Testis (tissue), 3 donors: ENCODE data around the gene RRP12. TPM values are rescaled to one million over a fixed set of nuclear protein-coding genes. Genes with fewer than 3 reads are reported as not detected.
A peak's percentile ranks its signal among the peaks of the same experiment; 100 is the strongest.

Experiments used
- DNase-seq: peaks from one replicate; pipeline ENCODE4 v3.0.0-alpha.2; 2019
- H3K27ac ChIP-seq, 2 donors: fragments of 200-600 bp; sonication (generic); one replicate each; pipeline ENCODE4 v1.5.1; 2019
- H3K27me3 ChIP-seq: fragments of 200-600 bp; sonication (generic); one replicate; pipeline ENCODE4 v1.5.1; 2019
- H3K36me3 ChIP-seq: fragments of 200-600 bp; sonication (generic); one replicate; pipeline ENCODE4 v1.5.1; 2017; ENCODE audit warnings: low read depth; ENCODE audit errors: missing control alignments
- H3K4me1 ChIP-seq: fragments of 200-600 bp; sonication (generic); one replicate; pipeline ENCODE4 v1.5.1; 2019
- H3K4me3 ChIP-seq, 2 donors: fragments of 200-600 bp; sonication (generic); one replicate each; pipeline ENCODE4 v1.5.1; 2017 to 2019
- H3K9me3 ChIP-seq: fragments of 200-600 bp; sonication (generic); one replicate; pipeline ENCODE4 v1.5.1; 2017
- CTCF ChIP-seq, 3 experiments: fragments of 450-650 bp in 2 of 3; fragments of 200-600 bp in 1 of 3; sonication (generic) in 1 of 3; IDR thresholded peaks; one replicate each; pipeline ENCODE4 v1.5.1; 2016 to 2019; ENCODE audit warnings: antibody characterized with exemption in 3 of 3, mild to moderate bottlenecking in 2 of 3, moderate library complexity in 1 of 3
- POLR2A ChIP-seq: fragments of 450-650 bp; IDR thresholded peaks from one replicate; pipeline ENCODE4 v1.6.1; 2017; ENCODE audit warnings: antibody characterized with exemption, mild to moderate bottlenecking, moderate library complexity
- WGBS, 2 donors: methylation state at CpG; one replicate each; pipeline ENCODE4 v1.1.5; 2018; 5-methylcytosine and 5-hydroxymethylcytosine counted together
- intact Hi-C: fragments of 100-400 bp; cut with DNase I; formaldehyde crosslinking; loops from one replicate; pipeline ENCODE4 v1.15.1; 2023; ENCODE audit warnings: low total_unique reads
- polyA plus RNA-seq: library from polyadenylated mRNA; stranded (reverse); fragments of 350-450 nt; fragmentation: Illumina TruSeq; extraction: RNeasy Lipid Tissue Mini Kit (QIAGEN cat#74804); gene quantifications from one replicate; pipeline ENCODE4 v1.2.3, GENCODE V29; 2014; ENCODE audit warnings: low read depth, low replicate concordance; ENCODE audit not compliant: insufficient read depth
- total RNA-seq, 2 donors: library from RNA; depleted of rRNA; stranded (reverse); fragments of >200 nt; gene quantifications; one replicate each; pipeline ENCODE4 v1.2.3, GENCODE V29; 2016

The RRP12 gene
- total and polyA plus RNA-seq, 3 donors from 2014 or later = 38.1 to 54.6 (median 53.5) TPM

GRCh38 chr10:97356318-97356914, 44.7 kb downstream of the RRP12 start:
- 74 to 82% methylated on average over 5 to 6 of the region's 6 CpGs for WGBS, 2 donors
- no peak for DNase-seq
- Histone ChIP-seq H3K27ac (no peak overlapping the region), H3K4me1 (no peaks in the 10 kb centered on the region), H3K4me3 (no peak overlapping the region), H3K9me3 (no peaks in the 10 kb centered on the region), H3K27me3 (no peaks in the 10 kb centered on the region), H3K36me3 (no peaks in the 10 kb centered on the region)
- TF ChIP-seq CTCF (IDR thresholded peaks at IDR 0.05) = no peak
- no peak for TF ChIP-seq POLR2A
- intact Hi-C loops = loop anchor here (10.0 kb wide), 1 partner anchor 82 kb away; no protein-coding TSS in a partner anchor

DNA sequence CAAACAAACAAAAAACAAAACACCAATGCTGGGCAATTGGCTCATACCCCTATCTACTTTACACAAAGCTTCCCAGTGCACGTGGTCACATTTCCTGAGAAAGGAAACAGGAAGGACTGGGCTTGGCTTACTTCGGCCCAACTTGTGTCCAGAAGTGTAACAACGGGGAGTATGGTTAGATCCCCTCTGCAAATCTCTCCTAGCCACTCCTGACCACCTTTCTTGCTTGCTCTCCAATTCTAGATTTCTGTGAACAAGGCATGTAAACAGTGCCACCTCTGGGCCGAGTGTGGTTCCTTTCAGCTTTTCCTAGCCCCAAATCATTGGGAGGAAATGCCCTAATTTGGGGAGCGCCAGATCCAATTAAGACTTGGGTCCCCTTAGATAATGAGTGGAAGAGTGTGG, 45.6 kb downstream of the RRP12 start:
- no peaks in the 10 kb centered on the region for H3K9me3 ChIP-seq
- H3K4me1 ChIP-seq = no peaks in the 10 kb centered on the region
- H3K36me3 ChIP-seq = no peaks in the 10 kb centered on the region
- intact Hi-C loops = loop anchor here (10.0 kb wide), 1 partner anchor 81 kb away; no protein-coding TSS in a partner anchor
- TF ChIP-seq POLR2A (no peak), CTCF (IDR thresholded peaks at IDR 0.05) (peak in 2 of 3 experiments; percentile 27 to 48)
- WGBS, 2 donors = 43 to 63% methylated on average over 5 of the region's 5 CpGs
- no peak overlapping the region for H3K27ac ChIP-seq
- peak; percentile 41 for DNase-seq
- no peaks in the 10 kb centered on the region for H3K27me3 ChIP-seq
- no peak overlapping the region for H3K4me3 ChIP-seq

GRCh38 chr10:97353945-97354344, 47.2 kb downstream of the RRP12 start:
- no peaks in the 10 kb centered on the region for H3K36me3 ChIP-seq
- no peak overlapping the region for H3K4me3 ChIP-seq
- intact Hi-C loops = loop anchor here (10.0 kb wide), 1 partner anchor 79 kb away; no protein-coding TSS in a partner anchor
- no peak for DNase-seq
- WGBS, 2 donors = 81 to 92% methylated on average over 4 of the region's 4 CpGs
- H3K9me3 ChIP-seq = no peaks in the 10 kb centered on the region
- H3K27ac ChIP-seq = no peak overlapping the region
- no peaks in the 10 kb centered on the region for H3K4me1 ChIP-seq
- no peak for TF ChIP-seq POLR2A
- TF ChIP-seq CTCF (IDR thresholded peaks at IDR 0.05) = no peak
- no peaks in the 10 kb centered on the region for H3K27me3 ChIP-seq

- Histone ChIP-seq H3K4me3 (no peak overlapping the region), H3K27me3 (no peaks in the 10 kb centered on the region), H3K36me3 (no peaks in the 10 kb centered on the region), H3K9me3 (no peaks in the 10 kb centered on the region), H3K27ac (no peak overlapping the region), H3K4me1 (no peaks in the 10 kb centered on the region)
- TF ChIP-seq POLR2A = no peak
- no peak for TF ChIP-seq CTCF (IDR thresholded peaks at IDR 0.05)
- WGBS, 2 donors = 82 to 85% methylated on average over 12 of the region's 12 CpGs
- intact Hi-C loops = loop anchor here (10.0 kb wide), 1 partner anchor 75 kb away; no protein-coding TSS in a partner anchor
- no peak for DNase-seq
Observed at GRCh38 chr10:97349752-97350513, 51.2 kb downstream of the RRP12 start.
